Activated CD8-positive, alpha-beta memory T cell treated with anti-CD3 and anti-CD28 coated beads, Interleukin-2, amount 10 ng/mL, durations not matched to agents 7 days and 5 days (primary cell): Measurements from ENCODE around the gene MICAL3. TPM values are rescaled to one million over a fixed set of nuclear protein-coding genes. Genes with fewer than 3 reads are reported as not detected.
"Not testable (repeated sequence)": the region's sequence is repeated elsewhere in the genome, so short reads cannot be mapped to it uniquely, and the experiment has no call there.

Experiments
- ATAC-seq: fragments of 150-1000 bp; cut with Tn5 transposase; one replicate; pipeline ENCODE4 v1.10.0; 2021; ENCODE audit warnings: moderate library complexity
- CTCF ChIA-PET: fragments of 350-600 bp; sonication (Branson Sonifier 250); formaldehyde crosslinking; loops from one replicate; lab custom pipeline; 2021; ENCODE audit warnings: antibody characterized with exemption; lab: Charles Lee
- DNase-seq: peaks from one replicate; pipeline ENCODE4 v3.0.0-alpha.2; 2020
- H3K27ac Mint-ChIP-seq: one replicate; pipeline ENCODE4 v1.8.0; 2021; ENCODE audit warnings: mild to moderate bottlenecking, mixed read lengths
- H3K27me3 Mint-ChIP-seq: one replicate; pipeline ENCODE4 v1.8.0; 2021; ENCODE audit warnings: mixed read lengths
- H3K36me3 Mint-ChIP-seq: one replicate; pipeline ENCODE4 v1.8.0; 2021; ENCODE audit warnings: mild to moderate bottlenecking, mixed read lengths
- H3K4me1 Mint-ChIP-seq: one replicate; pipeline ENCODE4 v1.8.0; 2021; ENCODE audit warnings: mixed read lengths
- H3K4me3 Mint-ChIP-seq: one replicate; pipeline ENCODE4 v1.8.0; 2021; ENCODE audit warnings: mild to moderate bottlenecking, moderate library complexity, mixed read lengths
- H3K9me3 Mint-ChIP-seq: one replicate; pipeline ENCODE4 v1.8.0; 2022; ENCODE audit warnings: low read depth, mixed read lengths
- total RNA-seq, 2 experiments: library from RNA; stranded (reverse); gene quantifications; one replicate each; pipeline ENCODE4 v1.2.3, GENCODE V29; 2021

MICAL3 gene
- total RNA-seq, 2 experiments from 2014 or later, result 38.8 to 41.7 TPM

- Mint-ChIP-seq H3K9me3 (no peaks in the 10 kb centered on the region), H3K4me3 (no peak overlapping the region), H3K27ac (no peak overlapping the region), H3K36me3 (no peaks in the 10 kb centered on the region), H3K27me3 (peaks cover 54% of the 10 kb centered on the region), H3K4me1 (peaks cover 19% of the 10 kb centered on the region)
- no peak for DNase-seq
- CTCF ChIA-PET, result interaction anchor here (1.4 to 5.3 kb wide), 6 partner anchors 9 to 238 kb away, joined by 3 to 42 read pairs (median 6); partner anchors contain the start of gene PEX26
- no peak for ATAC-seq
Observed at GRCh38 chr22:18022876-18023275, 1.5 kb downstream of the MICAL3 start.

DNA sequence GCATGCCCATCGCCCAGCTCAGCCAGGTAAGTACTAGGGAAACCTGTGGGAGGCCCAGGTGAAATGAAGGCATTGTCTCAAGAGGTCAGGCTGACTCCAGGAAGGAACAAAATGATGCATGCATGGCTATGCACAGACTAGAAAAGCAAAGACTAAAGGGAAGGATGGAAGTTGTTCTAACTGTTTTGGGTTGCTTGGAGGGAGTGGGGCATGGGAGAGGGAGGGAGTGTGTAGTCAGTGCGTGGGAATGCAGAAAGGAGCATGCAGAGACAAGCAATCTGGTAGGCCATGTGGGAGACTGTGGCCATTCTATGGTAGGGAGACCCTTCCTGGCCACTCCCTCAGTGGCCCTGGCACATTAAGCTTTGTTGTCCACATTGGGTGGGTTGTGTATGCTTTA, 2.9 kb downstream of the MICAL3 start:
- ATAC-seq (no peak), DNase-seq (no peak)
- Mint-ChIP-seq H3K36me3 (no peaks in the 10 kb centered on the region), H3K4me1 (peaks cover 19% of the 10 kb centered on the region), H3K27ac (no peak overlapping the region), H3K9me3 (no peaks in the 10 kb centered on the region), H3K27me3 (peaks cover 41% of the 10 kb centered on the region), H3K4me3 (no peak overlapping the region)
- CTCF ChIA-PET, result no interaction called here

GRCh38 chr22:18020743-18021142, 3.6 kb downstream of the MICAL3 start:
- ATAC-seq, CTCF ChIA-PET, H3K36me3 Mint-ChIP-seq, H3K9me3 Mint-ChIP-seq, H3K4me3 Mint-ChIP-seq, DNase-seq, H3K27ac Mint-ChIP-seq: not testable (repeated sequence)
- peaks cover 19% of the 10 kb centered on the region for H3K4me1 Mint-ChIP-seq
- H3K27me3 Mint-ChIP-seq, result peaks cover 38% of the 10 kb centered on the region

DNA sequence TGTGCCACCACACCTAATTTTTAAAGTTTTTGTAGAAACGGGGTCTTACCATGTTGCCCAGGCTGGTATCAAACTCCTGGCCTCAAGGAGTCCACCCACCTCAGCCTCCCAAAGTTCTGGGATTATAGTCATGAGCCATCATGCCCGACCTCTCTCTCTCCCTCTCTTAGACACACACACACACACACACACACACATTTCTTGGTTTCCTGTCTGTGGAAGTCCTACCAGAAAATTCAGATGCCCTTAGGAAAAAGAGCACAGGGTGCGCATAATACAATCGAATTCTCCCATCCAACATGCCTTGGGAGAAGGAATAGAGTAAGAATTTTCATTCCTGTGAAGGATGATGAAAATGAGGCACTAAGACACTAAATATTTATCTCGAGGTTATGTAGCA, 10.4 kb downstream of the MICAL3 start:
- DNase-seq (no peak), ATAC-seq (no peak)
- Mint-ChIP-seq H3K9me3 (no peaks in the 10 kb centered on the region), H3K4me1 (no peaks in the 10 kb centered on the region), H3K27ac (no peak overlapping the region), H3K4me3 (no peak overlapping the region), H3K36me3 (no peaks in the 10 kb centered on the region), H3K27me3 (peaks cover 12% of the 10 kb centered on the region)
- CTCF ChIA-PET, result interaction anchor here (1.6 kb wide), 1 partner anchor 9 kb away, joined by 6 read pairs; no protein-coding TSS in a partner anchor

GRCh38 chr22:18013436-18013835, 10.9 kb downstream of the MICAL3 start:
- Mint-ChIP-seq H3K4me3 (no peak overlapping the region), H3K9me3 (no peaks in the 10 kb centered on the region), H3K4me1 (no peaks in the 10 kb centered on the region), H3K36me3 (no peaks in the 10 kb centered on the region), H3K27ac (no peak overlapping the region), H3K27me3 (peaks cover 12% of the 10 kb centered on the region)
- ATAC-seq (no peak), DNase-seq (no peak)
- CTCF ChIA-PET, result interaction anchor here (1.6 kb wide), 1 partner anchor 10 kb away, joined by 6 read pairs; no protein-coding TSS in a partner anchor

GRCh38 chr22:18012531-18012930, 11.8 kb downstream of the MICAL3 start:
- CTCF ChIA-PET, result interaction anchor here (1.1 kb wide), 1 partner anchor 64 kb away, joined by 4 read pairs; no protein-coding TSS in a partner anchor

DNA sequence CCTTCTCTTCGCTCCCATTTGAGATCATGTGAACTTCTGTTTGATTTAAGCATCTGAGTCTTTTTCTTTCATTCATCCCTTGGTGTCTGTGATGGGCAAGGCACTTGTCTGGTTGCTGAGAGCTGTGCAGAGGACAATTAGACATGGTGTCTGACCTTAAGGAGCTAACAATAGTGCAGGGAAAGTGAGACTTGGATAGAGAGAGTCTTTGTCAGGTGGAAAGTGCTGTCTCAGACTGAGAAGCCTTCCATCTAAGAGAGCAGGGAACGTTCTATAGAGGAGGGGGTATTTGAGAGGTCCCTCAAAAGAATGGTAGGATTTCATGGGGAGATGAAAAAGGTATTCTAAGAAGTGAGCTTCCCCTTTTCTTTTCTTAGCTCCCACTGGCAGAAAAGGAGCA, 14.1 kb downstream of the MICAL3 start:
- ATAC-seq (no peak), DNase-seq (no peak)
- H3K27me3 Mint-ChIP-seq, result peaks cover 11% of the 10 kb centered on the region
- H3K9me3 Mint-ChIP-seq, result no peaks in the 10 kb centered on the region
- H3K4me1 Mint-ChIP-seq, result no peaks in the 10 kb centered on the region
- CTCF ChIA-PET, result no interaction called here
- no peak overlapping the region for H3K27ac Mint-ChIP-seq
- no peak overlapping the region for H3K4me3 Mint-ChIP-seq
- no peaks in the 10 kb centered on the region for H3K36me3 Mint-ChIP-seq

More at GRCh38 chr22:18012531-18012930, 11.8 kb downstream of the MICAL3 start:
- Mint-ChIP-seq H3K36me3 (no peaks in the 10 kb centered on the region), H3K4me1 (no peaks in the 10 kb centered on the region), H3K4me3 (no peak overlapping the region), H3K9me3 (no peaks in the 10 kb centered on the region), H3K27me3 (peaks cover 12% of the 10 kb centered on the region), H3K27ac (no peak overlapping the region)
- DNase-seq (no peak), ATAC-seq (no peak)

GRCh38 chr22:18008136-18008535, 16.2 kb downstream of the MICAL3 start:
- no peak overlapping the region for H3K4me3 Mint-ChIP-seq

DNA sequence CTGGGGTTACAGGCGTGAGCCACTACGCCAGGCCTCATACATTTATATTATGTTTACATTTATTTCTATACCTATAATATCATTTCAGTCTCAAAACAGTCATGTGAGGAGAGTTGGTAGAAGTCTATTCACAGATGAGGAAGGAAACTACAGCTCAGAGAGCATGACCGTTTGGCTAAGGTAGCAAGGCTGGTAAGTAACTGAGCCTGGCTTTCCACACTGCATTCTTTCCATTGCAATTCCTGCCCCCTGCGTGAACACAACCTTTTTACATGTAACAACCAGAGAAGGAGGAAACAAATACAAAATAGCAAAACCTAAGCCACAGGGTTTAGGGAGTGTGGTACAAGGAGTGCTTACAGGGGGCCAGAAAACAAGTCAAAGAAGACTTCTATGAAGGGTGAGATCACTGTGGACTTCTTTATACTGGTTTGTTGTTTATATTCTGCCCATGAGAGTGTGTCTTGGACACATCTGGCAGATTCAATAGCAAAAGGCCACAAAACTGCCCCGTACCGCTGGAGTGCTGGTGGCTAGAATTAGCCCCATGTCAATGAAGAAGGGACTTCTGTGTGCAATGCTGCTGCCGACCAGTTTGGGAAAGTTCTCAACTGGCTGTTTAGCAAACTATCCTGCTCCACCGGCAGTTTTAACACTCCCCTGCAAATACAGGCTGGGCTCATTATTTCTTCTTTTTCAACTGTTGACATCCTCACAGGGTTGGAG, 19.0 kb downstream of the MICAL3 start:
- no peak overlapping the region for H3K4me3 Mint-ChIP-seq
- CTCF ChIA-PET, result no interaction called here
- peaks cover 1% of the 10 kb centered on the region for H3K36me3 Mint-ChIP-seq
- DNase-seq (no peak), ATAC-seq (no peak)
- H3K27ac Mint-ChIP-seq, result no peak overlapping the region
- peaks cover 9% of the 10 kb centered on the region for H3K4me1 Mint-ChIP-seq
- H3K9me3 Mint-ChIP-seq, result no peaks in the 10 kb centered on the region
- peaks cover 5% of the 10 kb centered on the region for H3K27me3 Mint-ChIP-seq

More at GRCh38 chr22:18008136-18008535, 16.2 kb downstream of the MICAL3 start:
- DNase-seq (no peak), ATAC-seq (no peak)
- Mint-ChIP-seq H3K4me1 (no peaks in the 10 kb centered on the region), H3K9me3 (no peaks in the 10 kb centered on the region), H3K27ac (no peak overlapping the region), H3K36me3 (peaks cover 1% of the 10 kb centered on the region), H3K27me3 (peaks cover 7% of the 10 kb centered on the region)
- CTCF ChIA-PET, result interaction anchor here (1.2 kb wide), 1 partner anchor 264 kb away, joined by 4 read pairs; no protein-coding TSS in a partner anchor

- H3K36me3 Mint-ChIP-seq, DNase-seq, H3K9me3 Mint-ChIP-seq, ATAC-seq, H3K27me3 Mint-ChIP-seq: not testable (repeated sequence)
- CTCF ChIA-PET, result interaction anchor here (7.3 kb wide), 1 partner anchor 74 kb away, joined by 31 read pairs; the partner anchor contains the start of gene PEX26
- Mint-ChIP-seq H3K4me1 (peaks cover 42% of the 10 kb centered on the region), H3K4me3 (peak overlapping the region; percentile 91), H3K27ac (peak overlapping the region; percentile 95)
Observed at GRCh38 chr22:18001894-18002315, 22.5 kb downstream of the MICAL3 start.

DNA sequence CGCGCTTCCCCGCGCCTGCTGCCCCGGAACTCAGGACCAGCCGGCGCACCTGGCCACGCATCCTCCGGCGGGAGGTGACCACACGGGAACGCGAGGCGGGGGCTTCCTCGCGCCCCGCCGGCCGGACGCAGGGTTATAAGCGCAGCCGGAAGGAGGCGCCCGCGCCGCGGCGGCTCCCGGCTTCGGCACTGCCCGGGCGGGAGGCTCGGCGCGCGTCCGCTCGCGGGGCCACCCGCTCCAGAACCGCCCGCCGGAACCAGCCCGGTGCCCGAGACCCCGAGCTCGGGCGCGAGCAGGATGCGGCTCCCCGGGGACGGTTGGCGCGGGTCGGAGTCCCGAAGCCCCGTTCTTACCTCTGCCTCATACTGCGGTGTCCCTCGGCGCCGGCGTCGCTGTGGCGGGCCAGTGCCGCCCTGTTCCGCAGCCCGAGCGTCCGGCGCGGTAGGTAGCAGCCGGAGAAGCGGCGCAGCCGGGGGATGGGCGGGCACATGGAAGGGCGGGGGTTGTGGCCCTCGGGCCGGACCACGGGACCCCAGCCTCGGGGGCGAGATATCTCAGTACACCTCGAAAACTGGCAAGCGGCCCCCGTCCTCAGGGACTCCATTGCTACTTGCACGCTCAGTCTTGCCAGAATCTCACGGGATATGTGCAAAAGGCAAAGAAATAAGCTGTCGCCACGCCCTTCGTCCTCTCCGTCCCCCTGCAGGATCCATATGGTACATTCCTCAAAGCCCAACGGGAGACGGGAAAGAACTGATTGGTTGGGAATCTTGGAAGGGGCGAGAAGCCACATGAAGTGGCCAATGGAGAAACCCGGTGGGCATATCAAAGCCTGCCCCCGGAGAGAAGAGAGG, 23.1 kb downstream of the MICAL3 start:
- H3K27me3 Mint-ChIP-seq, result peaks cover 8% of the 10 kb centered on the region
- peak; percentile 90 for DNase-seq
- H3K4me1 Mint-ChIP-seq, result peaks cover 49% of the 10 kb centered on the region
- peak overlapping the region; percentile 91 for H3K4me3 Mint-ChIP-seq
- H3K27ac Mint-ChIP-seq, result peak overlapping the region; percentile 95
- peaks cover 1% of the 10 kb centered on the region for H3K36me3 Mint-ChIP-seq
- ATAC-seq, result peak; percentile 88
- CTCF ChIA-PET, result interaction anchor here (1.0 to 7.3 kb wide), 5 partner anchors 10 to 216 kb away, joined by 3 to 31 read pairs (median 5); partner anchors contain the start of genes MICAL3 and PEX26
- H3K9me3 Mint-ChIP-seq, result no peaks in the 10 kb centered on the region

- CTCF ChIA-PET, result interaction anchor here (1.0 to 7.3 kb wide), 7 partner anchors 9 to 215 kb away, joined by 3 to 31 read pairs (median 4); partner anchors contain the start of genes MICAL3 and PEX26
- peaks cover 54% of the 10 kb centered on the region for H3K4me1 Mint-ChIP-seq
- peak overlapping the region; percentile 54 for H3K4me3 Mint-ChIP-seq
- no peaks in the 10 kb centered on the region for H3K9me3 Mint-ChIP-seq
- DNase-seq (no peak), ATAC-seq (no peak)
- peaks cover 5% of the 10 kb centered on the region for H3K27me3 Mint-ChIP-seq
- peaks cover 1% of the 10 kb centered on the region for H3K36me3 Mint-ChIP-seq
- peak overlapping the region; percentile 27 for H3K27ac Mint-ChIP-seq
Observed at GRCh38 chr22:18000441-18001039, 23.8 kb downstream of the MICAL3 start.
